IMR-90 (cell line): ENCODE data around the gene SLC22A5.

ENCODE experiments used
- CEBPB ChIP-seq: IDR thresholded peaks from 2 replicates; pipeline ENCODE4 v1.6.1; 2012; ENCODE audit warnings: low read depth, low read length, improper control_type of control experiment
- CTCF ChIP-seq: conservative IDR thresholded peaks from 2 replicates; pipeline ENCODE4 v1.5.1; 2012; ENCODE audit warnings: mild to moderate bottlenecking, low read depth, low read length, improper control_type of control experiment
- MAFK ChIP-seq: IDR thresholded peaks from 2 replicates; pipeline ENCODE4 v1.6.1; 2012; ENCODE audit warnings: low read depth, low read length, improper control_type of control experiment
- POLR2A ChIP-seq: IDR thresholded peaks from 2 replicates; pipeline ENCODE4 v1.6.1; 2012; ENCODE audit warnings: mild to moderate bottlenecking, low read depth, low read length
- RAD21 ChIP-seq: IDR thresholded peaks from 2 replicates; pipeline ENCODE4 v1.6.1; 2012; ENCODE audit warnings: low read length, improper control_type of control experiment
- USF2 ChIP-seq: fragments of 150-350 bp; IDR thresholded peaks from 2 replicates; pipeline ENCODE4 v1.6.1; 2017; ENCODE audit warnings: mild to moderate bottlenecking, antibody characterized with exemption, low read length, low read depth

GRCh38 chr5:132424167-132424880, 54.8 kb downstream of the SLC22A5 start:
- TF ChIP-seq CTCF = no peak
- no peak for TF ChIP-seq POLR2A
- no peak for TF ChIP-seq USF2
- TF ChIP-seq MAFK = no peak
- TF ChIP-seq CEBPB = no peak
- no peak for TF ChIP-seq RAD21
